Measurements from ENCODE around the gene DES.

DNA sequence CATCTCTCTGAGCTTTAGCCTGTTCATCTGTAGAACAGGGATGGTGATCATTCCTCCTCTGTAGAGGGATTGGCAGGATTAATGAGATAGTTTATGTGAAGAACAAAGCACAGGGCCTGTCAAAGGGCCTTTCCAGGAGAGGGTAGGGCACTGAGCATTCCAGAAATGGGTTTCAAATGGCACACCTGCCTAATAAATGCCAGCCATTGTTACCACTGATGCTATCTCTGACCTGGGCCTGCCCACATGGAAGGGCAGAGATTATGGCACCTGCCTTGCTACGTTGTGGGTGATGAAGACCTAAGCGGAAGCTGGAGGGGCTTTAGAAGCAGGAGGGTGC, 49.5 kb downstream of the DES start:
- no peak for TF ChIP-seq POLR2A (IDR thresholded peaks at IDR 0.05; ENCODE audit: low read length)
- no peak for TF ChIP-seq GATA1 (IDR thresholded peaks at IDR 0.05; ENCODE audit: low read depth, low read length)

All from erythroblast (primary cell).